GM12801 (cell line): Measurements from ENCODE around the gene MSL1.

Experiments
- TF ChIP-seq, protein P1 (sequence below): IDR thresholded peaks from one replicate; pipeline ENCODE4 v1.5.1; 2011; ENCODE audit warnings: control low read depth; ENCODE audit not compliant: insufficient read length; ENCODE audit errors: extremely low read depth

Gene MSL1

DNA sequence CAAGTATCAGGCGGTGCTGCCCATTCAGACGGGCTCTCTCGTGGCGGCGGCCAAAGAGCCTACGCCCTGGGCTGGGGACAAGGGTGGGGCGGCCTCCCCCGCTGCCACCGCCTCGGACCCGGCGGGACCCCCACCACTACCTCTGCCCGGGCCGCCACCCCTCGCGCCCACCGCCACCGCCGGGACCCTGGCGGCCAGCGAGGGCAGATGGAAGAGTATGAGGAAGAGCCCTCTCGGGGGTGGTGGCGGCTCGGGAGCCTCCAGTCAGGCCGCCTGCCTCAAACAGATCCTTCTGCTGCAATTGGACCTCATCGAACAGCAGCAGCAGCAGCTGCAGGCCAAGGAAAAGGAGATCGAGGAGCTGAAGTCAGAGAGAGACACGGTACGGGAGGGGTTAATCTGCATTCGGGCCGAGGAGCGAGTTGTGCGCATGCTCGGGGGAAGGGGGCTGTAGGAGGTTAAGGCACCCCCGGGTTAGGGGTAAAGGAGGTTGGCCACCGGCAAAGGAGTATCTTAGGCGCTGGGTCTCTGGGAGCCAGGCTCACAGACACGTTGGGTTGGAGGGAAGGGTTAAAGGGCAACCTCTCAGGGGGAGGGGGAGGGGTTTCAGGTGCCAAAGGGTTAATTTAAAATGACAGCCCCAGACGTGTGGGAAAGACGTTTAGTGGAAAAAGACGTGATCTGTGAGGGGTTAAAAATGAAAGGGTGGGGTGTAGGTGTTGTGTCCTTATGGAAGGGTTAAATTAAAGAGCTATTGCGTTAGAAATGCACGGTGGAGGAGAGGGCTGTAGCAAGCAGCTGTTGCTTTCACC lies 1.4 kb downstream of the MSL1 start:
- TF ChIP-seq, protein P1, sequence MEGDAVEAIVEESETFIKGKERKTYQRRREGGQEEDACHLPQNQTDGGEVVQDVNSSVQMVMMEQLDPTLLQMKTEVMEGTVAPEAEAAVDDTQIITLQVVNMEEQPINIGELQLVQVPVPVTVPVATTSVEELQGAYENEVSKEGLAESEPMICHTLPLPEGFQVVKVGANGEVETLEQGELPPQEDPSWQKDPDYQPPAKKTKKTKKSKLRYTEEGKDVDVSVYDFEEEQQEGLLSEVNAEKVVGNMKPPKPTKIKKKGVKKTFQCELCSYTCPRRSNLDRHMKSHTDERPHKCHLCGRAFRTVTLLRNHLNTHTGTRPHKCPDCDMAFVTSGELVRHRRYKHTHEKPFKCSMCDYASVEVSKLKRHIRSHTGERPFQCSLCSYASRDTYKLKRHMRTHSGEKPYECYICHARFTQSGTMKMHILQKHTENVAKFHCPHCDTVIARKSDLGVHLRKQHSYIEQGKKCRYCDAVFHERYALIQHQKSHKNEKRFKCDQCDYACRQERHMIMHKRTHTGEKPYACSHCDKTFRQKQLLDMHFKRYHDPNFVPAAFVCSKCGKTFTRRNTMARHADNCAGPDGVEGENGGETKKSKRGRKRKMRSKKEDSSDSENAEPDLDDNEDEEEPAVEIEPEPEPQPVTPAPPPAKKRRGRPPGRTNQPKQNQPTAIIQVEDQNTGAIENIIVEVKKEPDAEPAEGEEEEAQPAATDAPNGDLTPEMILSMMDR, result no peak

DNA sequence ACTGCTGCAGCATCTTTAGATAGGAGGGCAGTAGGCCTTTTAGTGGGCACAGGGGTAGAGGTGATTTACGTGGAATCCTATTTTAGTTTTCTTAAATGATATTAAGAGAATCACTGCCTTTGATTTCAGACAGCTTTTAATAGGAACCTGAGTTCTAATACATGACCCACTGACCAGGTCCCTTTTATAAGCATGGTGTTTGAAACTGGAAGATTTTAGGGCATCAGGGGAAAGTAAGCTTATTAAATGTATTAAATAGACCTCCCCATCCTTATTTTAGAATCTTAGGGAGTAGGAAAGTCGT lies 2.0 kb downstream of the MSL1 start:
- TF ChIP-seq, protein P1, result no peak

DNA sequence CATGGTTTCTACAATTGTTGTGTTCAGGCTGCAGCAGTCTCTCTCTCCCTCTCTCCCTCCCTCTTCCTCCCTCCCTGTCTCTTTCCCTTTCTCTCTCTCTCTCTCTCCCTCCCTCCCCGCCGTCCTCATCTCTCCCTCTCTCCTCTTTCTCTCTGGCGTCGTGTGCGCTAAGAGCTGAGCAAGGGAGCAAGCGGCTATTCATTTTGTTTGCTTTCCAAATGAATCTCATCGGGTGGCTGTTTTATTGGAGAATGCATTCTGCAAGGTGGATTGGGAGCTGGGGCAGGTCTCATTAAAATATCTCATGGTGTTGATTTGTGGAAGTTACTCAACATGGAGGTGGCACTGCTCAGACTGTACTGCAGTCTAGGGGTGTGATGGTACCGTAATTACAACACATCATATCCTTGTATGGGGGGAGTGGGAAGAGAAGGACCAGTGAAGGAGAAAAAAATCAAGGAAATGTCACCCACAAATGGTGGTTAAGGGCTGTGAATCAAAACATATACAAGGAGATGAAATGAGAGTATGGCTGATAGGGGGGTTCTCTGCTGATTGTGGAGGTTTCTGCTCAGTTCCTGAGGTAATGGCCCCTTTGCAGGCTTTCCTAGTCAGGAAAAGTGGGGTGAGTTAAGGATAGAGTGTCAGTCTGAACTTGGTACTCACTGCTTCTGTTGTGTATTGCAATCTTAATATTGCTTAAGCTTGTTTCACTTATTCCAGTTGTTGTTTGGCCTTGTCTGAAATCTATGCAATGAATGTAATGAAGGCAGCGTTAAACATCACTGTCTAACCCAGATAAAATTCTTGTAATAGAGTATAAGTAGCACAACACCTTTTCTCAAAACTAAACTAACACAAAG lies 2.7 kb downstream of the MSL1 start:
- TF ChIP-seq, protein P1, result no peak

DNA sequence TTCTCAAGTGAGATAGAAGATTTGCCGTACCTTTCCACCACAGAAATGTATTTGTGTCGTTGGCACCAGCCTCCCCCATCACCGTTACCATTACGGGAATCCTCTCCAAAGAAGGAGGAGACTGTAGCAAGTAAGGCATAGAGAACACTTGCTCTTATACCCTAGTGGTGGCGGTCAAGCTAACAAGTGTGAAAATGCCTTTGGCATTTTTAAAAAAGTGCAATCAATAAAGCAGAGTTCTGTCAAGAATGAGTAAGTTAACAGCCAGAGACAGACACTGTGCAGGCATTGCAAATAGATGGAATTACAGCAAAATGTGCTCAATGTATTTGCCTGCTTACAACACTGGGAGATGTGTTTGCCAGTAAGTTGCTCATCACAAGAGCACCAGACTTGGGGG lies 7.7 kb downstream of the MSL1 start:
- TF ChIP-seq, protein P1, result no peak

DNA sequence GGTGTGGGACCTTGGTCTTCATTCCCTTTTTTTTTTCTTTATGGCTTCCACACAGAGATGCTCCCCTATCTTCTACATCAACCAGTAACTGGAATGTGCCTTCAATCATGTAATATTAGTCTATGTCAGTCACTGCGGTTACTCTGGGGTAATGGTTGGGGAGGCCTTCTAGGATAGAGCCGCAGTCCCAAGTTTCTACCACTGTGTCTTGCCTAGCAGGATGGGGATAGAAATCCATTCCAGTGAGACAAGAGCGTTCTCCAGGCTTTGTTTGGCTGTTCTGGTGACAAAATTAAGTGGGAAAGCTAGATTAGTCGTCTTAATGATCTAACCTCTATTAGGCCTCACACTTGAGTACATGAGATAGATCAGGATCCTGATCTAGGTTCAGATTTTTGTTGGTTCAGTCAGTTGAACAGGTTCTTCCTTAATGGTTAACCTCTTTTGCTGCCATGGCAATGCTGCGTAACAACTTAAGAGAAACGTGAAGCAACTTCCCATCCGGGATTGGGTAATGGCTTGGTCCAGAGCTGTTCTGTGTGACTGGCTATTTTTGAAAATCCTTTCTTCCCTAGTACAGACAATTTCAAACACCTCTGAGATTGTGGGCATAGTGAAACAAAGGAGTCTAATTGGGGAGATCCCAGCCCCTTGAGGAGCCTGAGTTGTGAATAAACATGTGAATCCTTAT lies 8.7 kb downstream of the MSL1 start:
- TF ChIP-seq, protein P1, result no peak

DNA sequence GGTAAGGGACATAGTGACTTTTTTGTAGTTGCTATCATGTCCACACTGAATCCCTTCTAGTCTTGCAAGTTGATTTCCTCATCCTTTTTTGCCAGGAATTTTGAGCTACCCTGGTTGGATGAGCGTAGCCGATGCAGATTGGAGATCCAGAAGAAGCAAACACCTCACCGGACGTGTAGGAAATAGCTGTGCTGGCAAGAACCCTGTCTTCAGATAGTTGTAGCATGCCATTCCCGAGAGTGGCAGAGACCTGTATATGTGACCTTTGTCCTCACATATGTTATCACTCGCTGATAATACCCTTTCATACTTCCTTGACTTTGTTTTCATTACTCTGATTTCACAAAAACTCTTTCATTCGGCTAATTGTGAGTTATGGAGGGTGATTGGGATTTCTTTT lies 12.4 kb downstream of the MSL1 start:
- TF ChIP-seq, protein P1, result no peak

DNA sequence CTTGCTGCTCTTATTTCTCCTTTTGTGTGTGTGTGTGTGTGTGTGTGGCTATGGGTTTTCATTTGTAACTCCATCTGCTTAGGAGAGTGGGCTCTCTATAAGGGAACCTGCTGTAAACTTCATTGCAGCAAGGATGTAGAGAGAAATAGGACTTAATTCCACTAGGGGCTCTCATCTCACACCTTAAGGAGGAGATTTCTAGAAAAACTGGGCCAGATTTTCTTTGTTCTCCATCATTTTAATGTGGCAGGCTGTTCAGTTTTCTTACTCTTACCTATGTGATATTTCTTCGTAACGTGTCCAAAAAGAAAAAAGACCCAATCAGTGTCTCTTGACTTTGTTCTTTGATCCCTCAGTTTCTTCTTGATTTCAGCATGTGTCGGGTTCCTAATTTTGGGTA lies 14.0 kb downstream of the MSL1 start:
- TF ChIP-seq, protein P1, result no peak
